SK-N-MC (cell line): ENCODE data around the gene ALS2CL.

Experiments
- EZH2 ChIP-seq: fragments of 200-600 bp; sonication (generic); IDR thresholded peaks from one replicate; pipeline ENCODE4 v1.6.1; 2017; ENCODE audit warnings: antibody characterized with exemption
- POLR2AphosphoS5 ChIP-seq: IDR thresholded peaks from 2 replicates; pipeline ENCODE4 v1.6.1; 2012; ENCODE audit warnings: mild to moderate bottlenecking, low read depth, low read length, borderline replicate concordance

GRCh38 chr3:46742992-46743585 lies 49.6 kb upstream of the ALS2CL start:
- TF ChIP-seq POLR2AphosphoS5 = no peak
- no peak for TF ChIP-seq EZH2
